Adrenal gland (tissue), 12 donors: ENCODE results near the gene KDM1B. TPM values are rescaled to one million over a fixed set of nuclear protein-coding genes. Genes with fewer than 3 reads are reported as not detected.

Experiments used
- DNase-seq, 7 donors: peaks; one replicate each; pipeline ENCODE4 v3.0.0-alpha.2; 2019 to 2020
- H3K27ac ChIP-seq, 5 donors: fragments of 200-600 bp; sonication (generic) in 4 of 5; 1 replicate in 3 of 5; 2 replicates in 2 of 5; pipeline versions ENCODE4 v1.5.1 to v1.8.0; 2016 to 2020; ENCODE audit warnings: mild to moderate bottlenecking in 1 of 5
- H3K27me3 ChIP-seq: fragments of 200-600 bp; 2 replicates; pipeline ENCODE4 v1.8.0; 2021
- H3K36me3 ChIP-seq, 2 donors: fragments of 200-600 bp; replicated peaks in 1 of 2; 1 replicate in 1 of 2; 2 replicates in 1 of 2; pipeline versions ENCODE4 v1.5.1 to v1.8.0; 2018 to 2022
- H3K4me1 ChIP-seq, 2 donors: fragments of 200-600 bp; replicated peaks in 1 of 2; 1 replicate in 1 of 2; 2 replicates in 1 of 2; pipeline versions ENCODE4 v1.5.1 to v1.8.0; 2018 to 2021
- H3K4me3 ChIP-seq, 4 donors: fragments of 200-600 bp; sonication (generic) in 3 of 4; one replicate each; pipeline ENCODE4 v1.5.1; 2016 to 2018
- H3K9me3 ChIP-seq, 3 donors: fragments of 200-600 bp; sonication (generic) in 1 of 3; replicated peaks in 1 of 3; 1 replicate in 2 of 3; 2 replicates in 1 of 3; pipeline versions ENCODE4 v1.5.1 to v1.8.0; 2016 to 2021
- CTCF ChIP-seq, 6 experiments: fragments of 450-650 bp in 4 of 6; fragments of 200-600 bp in 2 of 6; sonication (generic) in 1 of 6; IDR thresholded peaks; 1 replicate in 5 of 6; 2 replicates in 1 of 6; pipeline versions ENCODE4 v1.5.1 to v1.8.0; 2016 to 2021; ENCODE audit warnings: antibody characterized with exemption in 6 of 6, mild to moderate bottlenecking in 2 of 6, moderate library complexity in 1 of 6
- POLR2A ChIP-seq, 2 donors: fragments of 450-650 bp; IDR thresholded peaks; one replicate each; pipeline ENCODE4 v1.6.1; 2017; ENCODE audit warnings: antibody characterized with exemption in 2 of 2, mild to moderate bottlenecking in 2 of 2, moderate library complexity in 1 of 2
- WGBS, 4 donors: extraction: QIAGEN DNeasy Blood & Tissue Kit in 2 of 4; methylation state at CpG; one replicate each; pipeline versions ENCODE4 v1.1.5 to v1.1.7; 2013 to 2017; 5-methylcytosine and 5-hydroxymethylcytosine counted together
- intact Hi-C, 2 donors: fragments of 100-400 bp; cut with DNase I; formaldehyde crosslinking; loops; one replicate each; pipeline versions ENCODE4 v1.14.1 to v1.15.0; 2022 to 2023
- polyA plus RNA-seq, 3 donors: library from polyadenylated mRNA; stranded (reverse); fragments of 200-250 nt in 2 of 3; fragments of 350-450 nt in 1 of 3; fragmentation: Illumina TruSeq in 1 of 3; extraction: RNeasy Lipid Tissue Mini Kit (QIAGEN cat#74804) in 1 of 3; gene quantifications; one replicate each; pipeline ENCODE4 v1.2.3, GENCODE V29; 2013 to 2014
- total RNA-seq, 9 donors: library from RNA; depleted of rRNA in 4 of 9; stranded (reverse); fragments of >200 nt in 4 of 9; fragments of 120-200 nt in 1 of 9; fragmentation: NEBNext Ultra II Directional in 1 of 9; extraction: Animal tissue kit (Norgen Biotek cat#: 25700) in 1 of 9; gene quantifications; one replicate each; pipeline versions ENCODE4 v1.1.0 to v1.2.4, GENCODE V29; 2013 to 2023
- donor health status: healthy with polysubstance abuse.
- donor health status: Bipolar disorder and iron deficiency.
- donor health status: DM: yes; HTN: yes; CAD: no.
- donor health status: DM: no; HTN: no; CAD: no.
- donor health status: DM: no; HTN: no; CAD: no.
- donor health status: DM: yes; HTN: yes; CAD: no.

Gene KDM1B
- total and polyA plus RNA-seq, 12 donors, result 1.8 to 36.0 (median 18.4) TPM

- DNase-seq, result no peak
Observed at GRCh38 chr6:18209539-18210197, 54.4 kb downstream of the KDM1B start.

GRCh38 chr6:18210707-18211106, 55.5 kb downstream of the KDM1B start:
- no peak for DNase-seq
- H3K27me3 ChIP-seq, result no peaks in the 10 kb centered on the region
- no peak overlapping the region for H3K4me3 ChIP-seq
- intact Hi-C loops, result no loop called here
- 94 to 99% (median 98%) methylated on average over 4 to 5 of the region's 5 CpGs for WGBS, 4 donors
- TF ChIP-seq CTCF (IDR thresholded peaks at IDR 0.05) (no peak), POLR2A (IDR thresholded peaks at IDR 0.05) (no peak)
- H3K4me1 ChIP-seq, result no peaks in the 10 kb centered on the region
- H3K36me3 ChIP-seq, result peaks cover 0 to 13% of the 10 kb centered on the region in 2 donors
- H3K9me3 ChIP-seq, result no peaks in the 10 kb centered on the region
- H3K27ac ChIP-seq, result no peak overlapping the region

More at GRCh38 chr6:18209539-18210197, 54.4 kb downstream of the KDM1B start:
- H3K27me3 ChIP-seq, result no peaks in the 10 kb centered on the region
- no peak for TF ChIP-seq CTCF (IDR thresholded peaks at IDR 0.05)
- TF ChIP-seq POLR2A (IDR thresholded peaks at IDR 0.05), result no peak
- H3K4me1 ChIP-seq, result no peaks in the 10 kb centered on the region
- intact Hi-C loops, result no loop called here
- H3K27ac ChIP-seq, result no peak overlapping the region
- H3K36me3 ChIP-seq, result peaks cover 0 to 13% of the 10 kb centered on the region in 2 donors
- H3K9me3 ChIP-seq, result no peaks in the 10 kb centered on the region
- WGBS, 4 donors, result 83 to 90% (median 86%) methylated on average over 11 to 12 of the region's 12 CpGs
- H3K4me3 ChIP-seq, result no peak overlapping the region

GRCh38 chr6:18211338-18211737, 56.1 kb downstream of the KDM1B start:
- Histone ChIP-seq H3K27me3 (no peaks in the 10 kb centered on the region), H3K27ac (no peak overlapping the region), H3K9me3 (no peaks in the 10 kb centered on the region), H3K36me3 (peaks cover 0 to 11% of the 10 kb centered on the region in 2 donors), H3K4me3 (no peak overlapping the region), H3K4me1 (no peaks in the 10 kb centered on the region)
- no peak for TF ChIP-seq POLR2A (IDR thresholded peaks at IDR 0.05)
- no peak for TF ChIP-seq CTCF (IDR thresholded peaks at IDR 0.05)
- intact Hi-C loops, result no loop called here
- WGBS, 4 donors, result 88 to 100% (median 91%) methylated on average over 2 to 6 of the region's 6 CpGs
- no peak for DNase-seq

- no peak for TF ChIP-seq CTCF (IDR thresholded peaks at IDR 0.05)
- no peak for TF ChIP-seq POLR2A (IDR thresholded peaks at IDR 0.05)
- no peak for DNase-seq
- Histone ChIP-seq H3K36me3 (peaks cover 0 to 3% of the 10 kb centered on the region in 2 donors), H3K27ac (no peak overlapping the region), H3K4me3 (no peak overlapping the region), H3K27me3 (no peaks in the 10 kb centered on the region), H3K9me3 (no peaks in the 10 kb centered on the region), H3K4me1 (no peaks in the 10 kb centered on the region)
- 76 to 86% (median 78%) methylated on average over 4 of the region's 4 CpGs for WGBS, 4 donors
- intact Hi-C loops, result no loop called here
Observed at GRCh38 chr6:18212231-18212630, 57.0 kb downstream of the KDM1B start.
